Measurements from ENCODE around the gene SLC8A2. TPM values are rescaled to one million over a fixed set of nuclear protein-coding genes. Genes with fewer than 3 reads are reported as not detected.

Gene SLC8A2
- total RNA-seq, 2 experiments from 2014 or later = 0.20 TPM; not detected in 1

GRCh38 chr19:47497821-47498520 is 26.3 kb upstream of the SLC8A2 start:
- POLR2A ChIA-PET = no interaction called here
- no peaks in the 10 kb centered on the region for H3K4me1 Mint-ChIP-seq
- DNase-seq (no peak), ATAC-seq (ENCODE audit: low read depth) (no peak)
- no peaks in the 10 kb centered on the region for H3K27me3 Mint-ChIP-seq
- no peaks in the 10 kb centered on the region for H3K9me3 Mint-ChIP-seq
- H3K27ac Mint-ChIP-seq = no peak overlapping the region
- peaks cover 2% of the 10 kb centered on the region for H3K36me3 Mint-ChIP-seq
- no peak overlapping the region for H3K4me3 Mint-ChIP-seq

DNA sequence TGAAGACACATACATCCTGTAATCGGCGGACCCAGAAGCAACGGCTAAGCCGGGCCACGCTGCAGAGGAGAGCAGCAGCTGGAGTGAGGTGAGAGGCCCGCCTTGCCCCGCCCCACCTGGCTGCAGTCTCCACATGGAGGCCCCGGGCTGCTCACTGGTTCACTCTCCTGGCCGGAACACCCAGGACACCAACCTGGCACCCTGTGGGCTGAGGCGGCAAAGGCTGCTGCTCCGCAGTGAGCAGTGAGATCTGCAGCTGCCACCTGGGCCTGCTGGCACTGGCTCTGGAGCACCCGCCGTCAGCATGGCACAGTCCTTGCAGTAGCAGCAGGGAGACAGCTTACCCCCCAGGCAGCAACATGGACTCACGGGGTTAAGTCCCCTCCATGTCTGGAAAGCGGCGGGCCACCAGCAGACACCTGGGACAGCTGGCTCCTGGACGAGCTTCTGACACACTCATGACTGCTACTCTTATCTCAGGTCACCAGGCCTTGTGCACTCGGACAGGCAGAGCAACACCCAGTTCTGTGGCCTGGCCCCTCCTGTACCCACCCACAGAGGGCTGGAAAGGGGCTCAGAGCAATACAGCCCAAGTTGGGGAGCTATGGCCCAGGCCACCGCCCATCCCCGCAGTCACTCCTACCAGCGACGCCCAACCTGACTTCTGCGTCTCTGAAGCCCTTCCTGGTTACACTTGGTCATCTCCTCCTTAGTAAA is 25.5 kb upstream of the SLC8A2 start:
- H3K4me1 Mint-ChIP-seq = no peaks in the 10 kb centered on the region
- ATAC-seq (ENCODE audit: low read depth) = no peak
- H3K4me3 Mint-ChIP-seq = no peak overlapping the region
- no peak for DNase-seq
- peaks cover 2% of the 10 kb centered on the region for H3K36me3 Mint-ChIP-seq
- POLR2A ChIA-PET = interaction anchor here (1.5 kb wide), 1 partner anchor 13 kb away, joined by 9 read pairs; the partner anchor contains the start of gene KPTN
- no peaks in the 10 kb centered on the region for H3K27me3 Mint-ChIP-seq
- no peak overlapping the region for H3K27ac Mint-ChIP-seq
- H3K9me3 Mint-ChIP-seq = no peaks in the 10 kb centered on the region

- H3K4me3 Mint-ChIP-seq = no peak overlapping the region
- H3K36me3 Mint-ChIP-seq = peaks cover 2% of the 10 kb centered on the region
- DNase-seq (no peak), ATAC-seq (ENCODE audit: low read depth) (no peak)
- H3K27ac Mint-ChIP-seq = no peak overlapping the region
- no peaks in the 10 kb centered on the region for H3K4me1 Mint-ChIP-seq
- POLR2A ChIA-PET = interaction anchor here (0.5 to 1.5 kb wide), 3 partner anchors 11 to 198 kb away, joined by 3 to 9 read pairs (median 4); partner anchors contain the start of gene KPTN
- H3K9me3 Mint-ChIP-seq = no peaks in the 10 kb centered on the region
- H3K27me3 Mint-ChIP-seq = no peaks in the 10 kb centered on the region
These were observed 24.0 kb upstream of the SLC8A2 start for GRCh38 chr19:47495478-47496372.

GRCh38 chr19:47494729-47495128 is 23.0 kb upstream of the SLC8A2 start:
- H3K36me3 Mint-ChIP-seq = peaks cover 7% of the 10 kb centered on the region
- DNase-seq (no peak), ATAC-seq (ENCODE audit: low read depth) (no peak)
- POLR2A ChIA-PET = no interaction called here
- H3K4me3 Mint-ChIP-seq = no peak overlapping the region
- no peaks in the 10 kb centered on the region for H3K27me3 Mint-ChIP-seq
- no peak overlapping the region for H3K27ac Mint-ChIP-seq
- no peaks in the 10 kb centered on the region for H3K9me3 Mint-ChIP-seq
- H3K4me1 Mint-ChIP-seq = peaks cover 7% of the 10 kb centered on the region

GRCh38 chr19:47494211-47494547 is 22.5 kb upstream of the SLC8A2 start:
- Mint-ChIP-seq H3K27ac (no peak overlapping the region), H3K4me3 (no peak overlapping the region), H3K4me1 (peaks cover 7% of the 10 kb centered on the region), H3K9me3 (no peaks in the 10 kb centered on the region), H3K27me3 (no peaks in the 10 kb centered on the region), H3K36me3 (peaks cover 8% of the 10 kb centered on the region)
- no peak for ATAC-seq (ENCODE audit: low read depth)
- no peak for DNase-seq
- POLR2A ChIA-PET = no interaction called here

GRCh38 chr19:47493378-47494210 is 21.9 kb upstream of the SLC8A2 start:
- POLR2A ChIA-PET = interaction anchor here (2.1 kb wide), 1 partner anchor 10 kb away, joined by 7 read pairs; the partner anchor contains the start of gene KPTN
- no peak for DNase-seq
- peak overlapping the region; percentile 47 for H3K27ac Mint-ChIP-seq
- H3K27me3 Mint-ChIP-seq = no peaks in the 10 kb centered on the region
- no peak for ATAC-seq (ENCODE audit: low read depth)
- H3K4me3 Mint-ChIP-seq = no peak overlapping the region
- peaks cover 8% of the 10 kb centered on the region for H3K36me3 Mint-ChIP-seq
- H3K4me1 Mint-ChIP-seq = peaks cover 7% of the 10 kb centered on the region
- no peaks in the 10 kb centered on the region for H3K9me3 Mint-ChIP-seq

GRCh38 chr19:47492571-47493377 is 21.1 kb upstream of the SLC8A2 start:
- H3K27ac Mint-ChIP-seq = peak overlapping the region; percentile 47
- no peak for DNase-seq
- POLR2A ChIA-PET = interaction anchor here (2.1 kb wide), 1 partner anchor 9 kb away, joined by 7 read pairs; the partner anchor contains the start of gene KPTN

DNA sequence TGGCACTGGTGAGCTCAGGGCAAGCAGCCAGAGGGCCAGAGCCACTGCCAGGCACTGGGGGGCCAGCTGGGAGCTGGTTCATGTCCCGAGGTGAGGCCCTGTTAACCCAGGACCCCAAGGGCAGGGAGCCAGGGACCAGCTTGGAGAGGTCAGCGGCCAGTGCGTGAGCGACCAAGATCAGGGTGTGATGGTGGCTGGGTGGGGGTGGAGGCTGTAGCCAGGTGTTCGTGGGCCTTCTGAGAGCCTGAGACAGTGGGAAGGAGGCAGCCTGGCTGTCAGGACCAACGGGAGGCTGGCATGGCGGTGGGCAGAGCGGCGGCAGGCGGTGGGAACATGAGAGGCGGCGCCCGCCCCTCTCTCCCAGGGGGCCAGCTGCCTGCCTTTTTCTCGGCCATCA is 20.4 kb upstream of the SLC8A2 start:
- DNase-seq (no peak), ATAC-seq (ENCODE audit: low read depth) (no peak)
- Mint-ChIP-seq H3K27me3 (no peaks in the 10 kb centered on the region), H3K36me3 (peaks cover 9% of the 10 kb centered on the region), H3K4me3 (no peak overlapping the region), H3K4me1 (peaks cover 11% of the 10 kb centered on the region), H3K9me3 (no peaks in the 10 kb centered on the region), H3K27ac (no peak overlapping the region)
- POLR2A ChIA-PET = interaction anchor here (2.1 kb wide), 1 partner anchor 9 kb away, joined by 7 read pairs; the partner anchor contains the start of gene KPTN

More at GRCh38 chr19:47492571-47493377, 21.1 kb upstream of the SLC8A2 start:
- no peaks in the 10 kb centered on the region for H3K9me3 Mint-ChIP-seq
- no peaks in the 10 kb centered on the region for H3K27me3 Mint-ChIP-seq
- H3K4me3 Mint-ChIP-seq = no peak overlapping the region
- peaks cover 7% of the 10 kb centered on the region for H3K4me1 Mint-ChIP-seq
- no peak for ATAC-seq (ENCODE audit: low read depth)
- peaks cover 8% of the 10 kb centered on the region for H3K36me3 Mint-ChIP-seq

DNA sequence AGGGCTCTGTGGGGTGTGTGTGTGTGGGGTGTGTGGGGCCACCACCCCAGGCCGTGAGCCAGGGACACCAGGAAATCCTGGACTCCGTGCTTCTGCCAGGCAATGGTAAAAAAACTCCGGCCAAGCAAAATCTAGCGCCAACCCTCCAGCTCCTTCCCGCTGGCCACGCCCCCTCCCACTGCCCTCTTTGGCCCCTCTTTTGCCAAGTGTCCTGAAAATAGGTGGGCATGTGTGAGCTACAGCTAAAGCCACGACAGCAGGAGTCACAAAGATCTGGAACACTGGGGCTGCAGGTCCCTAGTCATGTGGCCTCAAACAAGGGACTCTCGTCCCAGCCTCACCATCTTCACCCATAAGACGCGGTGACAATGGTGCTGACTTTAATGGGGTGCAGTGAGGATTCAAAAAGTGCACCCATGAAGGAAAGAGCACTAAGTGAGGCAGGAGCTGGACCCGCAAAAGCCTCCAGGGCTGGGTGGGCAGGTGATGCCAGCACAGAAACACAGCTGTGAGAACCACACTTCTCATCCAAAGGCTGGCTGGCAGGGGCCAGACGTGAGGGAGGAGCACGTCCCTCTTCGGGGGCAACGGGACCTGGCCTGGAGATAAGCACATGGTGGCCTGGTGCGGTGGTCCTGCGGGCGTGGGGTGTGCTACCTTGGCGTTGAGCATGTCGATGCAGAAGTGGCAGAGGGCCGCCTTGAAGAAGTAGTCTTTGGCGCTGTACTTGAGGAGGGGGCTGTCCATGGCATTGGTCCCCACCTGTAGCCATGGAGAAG is 19.9 kb upstream of the SLC8A2 start:
- H3K4me1 Mint-ChIP-seq = peaks cover 17% of the 10 kb centered on the region
- ATAC-seq (ENCODE audit: low read depth) (no peak), DNase-seq (no peak)
- peaks cover 9% of the 10 kb centered on the region for H3K36me3 Mint-ChIP-seq
- H3K4me3 Mint-ChIP-seq = no peak overlapping the region
- POLR2A ChIA-PET = interaction anchor here (2.1 kb wide), 1 partner anchor 8 kb away, joined by 7 read pairs; the partner anchor contains the start of gene KPTN
- H3K27me3 Mint-ChIP-seq = no peaks in the 10 kb centered on the region
- no peaks in the 10 kb centered on the region for H3K9me3 Mint-ChIP-seq
- H3K27ac Mint-ChIP-seq = no peak overlapping the region

GRCh38 chr19:47490847-47491246 is 19.2 kb upstream of the SLC8A2 start:
- Mint-ChIP-seq H3K4me3 (no peak overlapping the region), H3K27me3 (no peaks in the 10 kb centered on the region), H3K9me3 (no peaks in the 10 kb centered on the region), H3K36me3 (peaks cover 8% of the 10 kb centered on the region), H3K4me1 (peaks cover 22% of the 10 kb centered on the region), H3K27ac (no peak overlapping the region)
- no peak for DNase-seq
- POLR2A ChIA-PET = no interaction called here
- no peak for ATAC-seq (ENCODE audit: low read depth)

DNA sequence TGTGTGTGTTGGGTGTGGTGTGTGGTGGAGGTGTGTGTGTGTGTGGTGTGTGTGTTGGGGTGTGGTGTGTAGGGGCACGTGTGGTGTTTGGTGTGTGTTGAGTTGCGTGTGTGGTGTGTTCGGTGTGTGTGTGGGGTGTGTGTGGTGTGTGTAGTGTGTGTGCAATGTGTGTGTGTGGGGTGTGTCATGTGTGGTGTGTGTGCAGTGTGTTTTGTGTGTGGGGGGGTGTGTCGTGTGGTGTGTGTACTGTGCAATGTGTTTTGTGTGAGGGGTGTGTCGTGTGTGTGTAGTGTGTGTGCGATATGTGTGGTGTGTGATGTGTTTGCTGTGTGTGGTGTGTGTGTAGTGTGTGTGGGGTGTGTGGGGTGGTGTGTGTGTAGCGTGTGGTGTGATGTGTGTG is 18.3 kb upstream of the SLC8A2 start:
- no peak for DNase-seq
- ATAC-seq (ENCODE audit: low read depth) = no peak
- Mint-ChIP-seq H3K27me3 (no peaks in the 10 kb centered on the region), H3K36me3 (peaks cover 13% of the 10 kb centered on the region), H3K4me1 (peaks cover 31% of the 10 kb centered on the region), H3K4me3 (no peak overlapping the region), H3K9me3 (no peaks in the 10 kb centered on the region), H3K27ac (peak overlapping the region; percentile 78)
- POLR2A ChIA-PET = interaction anchor here (1.1 kb wide), 1 partner anchor 111 kb away, joined by 3 read pairs; no protein-coding TSS in a partner anchor
